ENCODE results near the gene LRP6. TPM values are rescaled to one million over a fixed set of nuclear protein-coding genes. Genes with fewer than 3 reads are reported as not detected.
"Not testable (repeated sequence)": the region's sequence is repeated elsewhere in the genome, so short reads cannot be mapped to it uniquely, and the experiment has no call there.

LRP6 gene
- total RNA-seq, 2 experiments from 2014 or later, result 5.2 to 8.1 TPM

DNA sequence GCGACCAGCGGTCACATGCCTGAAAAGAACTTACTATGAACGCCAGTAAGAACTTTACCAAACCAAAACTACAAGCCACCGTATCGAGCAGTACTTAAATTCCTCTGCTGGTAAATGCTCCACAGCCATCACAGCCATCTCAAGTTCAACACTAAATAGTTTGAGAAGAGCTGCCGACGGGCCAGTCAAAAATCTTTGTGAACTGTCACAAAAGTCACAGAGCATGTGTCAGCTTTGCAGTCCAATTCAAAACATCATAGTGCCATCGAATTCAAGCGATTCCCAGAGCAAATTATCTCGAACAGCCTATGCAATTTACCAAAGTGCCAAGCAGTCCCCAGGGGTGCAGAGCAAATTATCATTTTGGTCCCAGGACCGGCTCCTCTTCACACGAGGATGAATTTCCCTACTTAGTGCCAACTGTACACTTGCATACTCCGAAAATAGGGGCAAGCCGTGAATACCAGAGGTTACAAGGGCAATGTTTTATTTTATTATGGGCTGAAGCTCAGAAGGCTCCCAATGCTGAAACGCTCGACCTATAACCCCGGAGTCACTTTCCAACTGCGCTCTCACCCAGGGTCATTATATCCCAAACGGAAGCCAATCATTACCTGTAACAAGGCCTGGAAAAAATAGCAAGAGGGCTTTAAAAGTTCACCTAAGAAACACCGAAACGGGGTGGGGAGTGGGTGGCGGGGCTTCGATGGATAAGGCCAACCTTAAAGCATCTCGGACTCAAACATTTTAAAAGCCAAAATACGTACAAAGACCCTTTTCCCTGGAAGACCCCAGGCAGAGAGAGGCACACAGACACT is 1.1 kb downstream of the LRP6 start:
- DNase-seq (ENCODE audit: low spot score), result peak; percentile 29
- no peaks in the 10 kb centered on the region for H4K20me1 ChIP-seq (ENCODE audit: insufficient read depth, low read length)
- H3K4me3 ChIP-seq (ENCODE audit: low read depth, low read length, poor library complexity, severe bottlenecking), result peak overlapping the region; percentile 76
- no peak for TF ChIP-seq EZH2phosphoT487 (IDR thresholded peaks at IDR 0.05; ENCODE audit: borderline replicate concordance, low read depth, low read length)
- TF ChIP-seq, protein P1, sequence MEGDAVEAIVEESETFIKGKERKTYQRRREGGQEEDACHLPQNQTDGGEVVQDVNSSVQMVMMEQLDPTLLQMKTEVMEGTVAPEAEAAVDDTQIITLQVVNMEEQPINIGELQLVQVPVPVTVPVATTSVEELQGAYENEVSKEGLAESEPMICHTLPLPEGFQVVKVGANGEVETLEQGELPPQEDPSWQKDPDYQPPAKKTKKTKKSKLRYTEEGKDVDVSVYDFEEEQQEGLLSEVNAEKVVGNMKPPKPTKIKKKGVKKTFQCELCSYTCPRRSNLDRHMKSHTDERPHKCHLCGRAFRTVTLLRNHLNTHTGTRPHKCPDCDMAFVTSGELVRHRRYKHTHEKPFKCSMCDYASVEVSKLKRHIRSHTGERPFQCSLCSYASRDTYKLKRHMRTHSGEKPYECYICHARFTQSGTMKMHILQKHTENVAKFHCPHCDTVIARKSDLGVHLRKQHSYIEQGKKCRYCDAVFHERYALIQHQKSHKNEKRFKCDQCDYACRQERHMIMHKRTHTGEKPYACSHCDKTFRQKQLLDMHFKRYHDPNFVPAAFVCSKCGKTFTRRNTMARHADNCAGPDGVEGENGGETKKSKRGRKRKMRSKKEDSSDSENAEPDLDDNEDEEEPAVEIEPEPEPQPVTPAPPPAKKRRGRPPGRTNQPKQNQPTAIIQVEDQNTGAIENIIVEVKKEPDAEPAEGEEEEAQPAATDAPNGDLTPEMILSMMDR (conservative IDR thresholded peaks at IDR 0.05; ENCODE audit: low read length), result no peak
- H3K36me3 ChIP-seq (ENCODE audit: insufficient read depth, low read length), result no peaks in the 10 kb centered on the region
- BruUV-seq (replicated peaks), result no TSS peak
- H3K27ac ChIP-seq (ENCODE audit: low read depth, low read length, poor library complexity, severe bottlenecking), result no peak overlapping the region
- H3K4me2 ChIP-seq (ENCODE audit: low read length), result peak overlapping the region; percentile 77
- H3K9me2 ChIP-seq (ENCODE audit: insufficient read depth, low read length), result no peaks in the 10 kb centered on the region
- POLR2A ChIA-PET, result no interaction called here
- H3K9me3 ChIP-seq (ENCODE audit: low read length), result no peaks in the 10 kb centered on the region
- CTCF ChIA-PET (ENCODE audit: unreplicated experiment), result no interaction called here
- peaks cover 11% of the 10 kb centered on the region; the same call in 1 of the 2 replicates for H3K79me2 ChIP-seq (ENCODE audit: insufficient read depth, low read depth, low read length)
- intact Hi-C loops (cut with micrococcal nuclease; ENCODE audit: unreplicated experiment), result no loop called here
- peak overlapping the region; percentile 10; the same call in 1 of the 2 replicates for H2AFZ ChIP-seq (ENCODE audit: low read length)
- peaks cover 6% of the 10 kb centered on the region for H3K4me1 ChIP-seq (ENCODE audit: insufficient read depth, low read length, poor library complexity, severe bottlenecking)

DNA sequence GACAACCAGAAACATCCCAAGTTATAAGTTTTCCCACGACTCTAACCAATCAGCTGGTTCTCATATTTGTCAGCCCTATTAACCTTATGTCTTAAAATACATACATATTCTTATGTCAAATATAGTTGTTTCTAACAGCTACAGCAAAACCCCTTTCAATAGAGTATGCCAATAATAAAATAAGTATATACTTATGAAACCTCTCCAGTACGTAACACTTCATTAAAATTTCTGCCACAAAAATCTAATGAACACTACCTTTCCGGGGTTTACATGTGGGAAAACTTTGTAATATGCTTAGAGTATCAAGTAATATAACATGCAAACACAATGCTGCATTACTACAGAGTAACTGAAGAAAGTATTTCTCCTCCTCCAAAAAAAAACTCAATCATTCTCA is 1.8 kb downstream of the LRP6 start:
- no peaks in the 10 kb centered on the region for H3K9me3 ChIP-seq (ENCODE audit: low read length)
- intact Hi-C loops (cut with micrococcal nuclease; ENCODE audit: unreplicated experiment), result no loop called here
- no peak overlapping the region for H2AFZ ChIP-seq (ENCODE audit: low read length)
- H3K9me2 ChIP-seq (ENCODE audit: insufficient read depth, low read length), result no peaks in the 10 kb centered on the region
- no peak overlapping the region for H3K27ac ChIP-seq (ENCODE audit: low read depth, low read length, poor library complexity, severe bottlenecking)
- peaks cover 11% of the 10 kb centered on the region; the same call in 1 of the 2 replicates for H3K79me2 ChIP-seq (ENCODE audit: insufficient read depth, low read depth, low read length)
- BruUV-seq (replicated peaks), result TSS peak; percentile 21
- TF ChIP-seq, protein P1 (conservative IDR thresholded peaks at IDR 0.05; ENCODE audit: low read length), result no peak
- TF ChIP-seq EZH2phosphoT487 (IDR thresholded peaks at IDR 0.05; ENCODE audit: borderline replicate concordance, low read depth, low read length), result no peak
- DNase-seq (ENCODE audit: low spot score), result no peak
- no peaks in the 10 kb centered on the region for H3K36me3 ChIP-seq (ENCODE audit: insufficient read depth, low read length)
- CTCF ChIA-PET (ENCODE audit: unreplicated experiment), result no interaction called here
- peak overlapping the region; percentile 77 for H3K4me2 ChIP-seq (ENCODE audit: low read length)
- H4K20me1 ChIP-seq (ENCODE audit: insufficient read depth, low read length), result no peaks in the 10 kb centered on the region
- H3K4me3 ChIP-seq (ENCODE audit: low read depth, low read length, poor library complexity, severe bottlenecking), result peak overlapping the region; percentile 76
- POLR2A ChIA-PET, result interaction anchor here (0.6 kb wide), 1 partner anchor 39 kb away, joined by 4 read pairs; no protein-coding TSS in a partner anchor
- H3K4me1 ChIP-seq (ENCODE audit: insufficient read depth, low read length, poor library complexity, severe bottlenecking), result peaks cover 6% of the 10 kb centered on the region

DNA sequence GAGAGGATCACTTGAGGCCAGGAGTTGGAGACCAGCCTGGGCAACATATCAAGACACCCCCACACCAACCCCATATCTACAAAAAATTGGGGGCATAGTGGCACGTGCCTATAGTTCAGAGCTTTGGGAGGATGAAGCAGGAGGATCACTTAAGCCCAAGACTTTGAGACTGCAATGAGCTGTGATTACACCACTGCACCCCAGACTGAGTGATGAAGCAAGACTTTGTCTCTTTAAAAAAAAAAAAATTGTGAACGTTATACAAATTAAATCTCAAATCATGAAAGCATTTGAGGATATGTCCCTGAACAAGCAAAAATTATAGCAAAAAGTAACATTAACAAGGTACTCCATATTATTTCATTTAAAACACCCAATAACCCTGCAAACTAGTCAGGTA is 2.9 kb downstream of the LRP6 start:
- Histone ChIP-seq H3K9me3 (ENCODE audit: low read length) (no peaks in the 10 kb centered on the region), H4K20me1 (ENCODE audit: insufficient read depth, low read length) (no peaks in the 10 kb centered on the region), H3K4me1 (ENCODE audit: insufficient read depth, low read length, poor library complexity, severe bottlenecking) (peaks cover 6% of the 10 kb centered on the region), H3K79me2 (ENCODE audit: insufficient read depth, low read depth, low read length) (peaks cover 11% of the 10 kb centered on the region; the same call in 1 of the 2 replicates), H3K27ac (ENCODE audit: low read depth, low read length, poor library complexity, severe bottlenecking) (no peak overlapping the region), H2AFZ (ENCODE audit: low read length) (no peak overlapping the region), H3K4me2 (ENCODE audit: low read length) (no peak overlapping the region), H3K4me3 (ENCODE audit: low read depth, low read length, poor library complexity, severe bottlenecking) (no peak overlapping the region), H3K36me3 (ENCODE audit: insufficient read depth, low read length) (no peaks in the 10 kb centered on the region), H3K9me2 (ENCODE audit: insufficient read depth, low read length) (no peaks in the 10 kb centered on the region)
- no peak for TF ChIP-seq EZH2phosphoT487 (IDR thresholded peaks at IDR 0.05; ENCODE audit: borderline replicate concordance, low read depth, low read length)
- TF ChIP-seq, protein P1 (conservative IDR thresholded peaks at IDR 0.05; ENCODE audit: low read length), result no peak
- no TSS peak for BruUV-seq (replicated peaks)
- ChIA-PET CTCF (ENCODE audit: unreplicated experiment) (no interaction called here), POLR2A (no interaction called here)
- intact Hi-C loops (cut with micrococcal nuclease; ENCODE audit: unreplicated experiment), result no loop called here
- no peak for DNase-seq (ENCODE audit: low spot score)

GRCh38 chr12:12256291-12256757 is 10.5 kb downstream of the LRP6 start:
- intact Hi-C loops (cut with micrococcal nuclease; ENCODE audit: unreplicated experiment); POLR2A ChIA-PET; H3K9me3 ChIP-seq (ENCODE audit: low read length); H3K4me2 ChIP-seq (ENCODE audit: low read length); H3K36me3 ChIP-seq (ENCODE audit: insufficient read depth, low read length); H3K4me1 ChIP-seq (ENCODE audit: insufficient read depth, low read length, poor library complexity, severe bottlenecking); H3K9me2 ChIP-seq (ENCODE audit: insufficient read depth, low read length); H2AFZ ChIP-seq (ENCODE audit: low read length); H4K20me1 ChIP-seq (ENCODE audit: insufficient read depth, low read length); CTCF ChIA-PET (ENCODE audit: unreplicated experiment); DNase-seq (ENCODE audit: low spot score); H3K4me3 ChIP-seq (ENCODE audit: low read depth, low read length, poor library complexity, severe bottlenecking); H3K79me2 ChIP-seq (ENCODE audit: insufficient read depth, low read depth, low read length); H3K27ac ChIP-seq (ENCODE audit: low read depth, low read length, poor library complexity, severe bottlenecking); BruUV-seq (replicated peaks): not testable (repeated sequence)
